A549 (cell line): Measurements from ENCODE around the gene PDLIM3. TPM values are rescaled to one million over a fixed set of nuclear protein-coding genes. Genes with fewer than 3 reads are reported as not detected.

Source experiments
- ATAC-seq, 2 experiments: fragments of 200-7000 bp in 1 of 2; fragments of >200 bp in 1 of 2; cut with Nextera tagmentation in 1 of 2; cut with Tn5 transposase in 1 of 2; 3 replicates each; pipeline versions ENCODE4 v1.8.0 to v1.9.1; 2018 to 2020; ENCODE audit warnings: mild to moderate bottlenecking in 1 of 2, moderate library complexity in 1 of 2
- CTCF ChIA-PET: fragments of 300-600 bp; sonication (Branson Sonifier 250); formaldehyde crosslinking; extraction: SDS; loops from one replicate; lab custom pipeline; 2021; ENCODE audit warnings: antibody characterized with exemption, inconsistent platforms; lab: Yijun Ruan, JAX
- POLR2A ChIA-PET: fragments of 350-600 bp; formaldehyde crosslinking; extraction: SDS; loops from one replicate; lab custom pipeline; 2021; ENCODE audit warnings: antibody characterized with exemption, inconsistent platforms; lab: Yijun Ruan, JAX
- DNase-seq, 2 experiments: peaks; one replicate each; pipeline versions ENCODE4 v3.0.0 to v3.0.0-alpha.2; 2011 to 2016; ENCODE audit warnings: low read depth in 1 of 2, low spot score in 1 of 2
- FAIRE-seq: peaks from 2 replicates; lab custom pipeline; 2011; peaks lifted over from hg19 to GRCh38; lab: Jason Lieb, UNC
- H3K27ac ChIP-seq, 2 experiments: fragments of >200 bp; sonication (Bioruptor Twin); formaldehyde crosslinking; 3 replicates each; pipeline ENCODE4 v1.5.1; 2016 to 2017
- H3K4me1 ChIP-seq: fragments of >200 bp; sonication (Bioruptor Twin); formaldehyde crosslinking; 3 replicates; pipeline ENCODE4 v1.6.1; 2016
- H3K4me2 ChIP-seq: fragments of >200 bp; sonication (Bioruptor Twin); formaldehyde crosslinking; 3 replicates; pipeline ENCODE4 v1.6.1; 2016
- H3K4me3 ChIP-seq: fragments of >200 bp; sonication (Bioruptor Twin); formaldehyde crosslinking; 3 replicates; pipeline ENCODE4 v1.5.1; 2016
- H3K9me3 ChIP-seq: fragments of >200 bp; sonication (Bioruptor Twin); formaldehyde crosslinking; 3 replicates; pipeline ENCODE4 v1.6.1; 2016
- CEBPB ChIP-seq, 2 experiments: fragments of >200 bp in 1 of 2; sonication (Bioruptor Twin) in 1 of 2; formaldehyde crosslinking in 1 of 2; IDR thresholded peaks; 2 replicates each; pipeline ENCODE4 v1.6.1; 2012 to 2016
- CHD4 ChIP-seq: fragments of 200-600 bp; sonication (generic); IDR thresholded peaks from 2 replicates; pipeline ENCODE4 v1.6.1; 2016; ENCODE audit warnings: antibody characterized with exemption, mild to moderate bottlenecking, borderline replicate concordance
- HEYL ChIP-seq: fragments of 250-450 bp; sonication (Bioruptor Pico); IDR thresholded peaks from 2 replicates; pipeline ENCODE4 v1.8.0; 2021; ENCODE audit warnings: mild to moderate bottlenecking, moderate library complexity
- HOXB5 ChIP-seq: fragments of 250-450 bp; sonication (Bioruptor Pico); IDR thresholded peaks from 2 replicates; pipeline ENCODE4 v1.5.0; 2020; ENCODE audit warnings: mild to moderate bottlenecking, moderate library complexity
- JUN ChIP-seq, 2 experiments: fragments of >200 bp; sonication (Bioruptor Twin); formaldehyde crosslinking; IDR thresholded peaks; 2 replicates in 1 of 2; 3 replicates in 1 of 2; pipeline ENCODE4 v1.6.1; 2016 to 2017
- JUNB ChIP-seq: fragments of >200 bp; sonication (Bioruptor Twin); formaldehyde crosslinking; IDR thresholded peaks from 2 replicates; pipeline ENCODE4 v1.6.1; 2016
- MAX ChIP-seq: IDR thresholded peaks from 2 replicates; pipeline ENCODE4 v1.6.1; 2012
- NPAS2 ChIP-seq: fragments of 250-450 bp; sonication (Bioruptor Pico); IDR thresholded peaks from 2 replicates; pipeline ENCODE4 v1.8.0; 2022; ENCODE audit warnings: mild to moderate bottlenecking, moderate library complexity, borderline replicate concordance
- NR3C1 ChIP-seq: fragments of >200 bp; sonication (Bioruptor Twin); formaldehyde crosslinking; IDR thresholded peaks from 3 replicates; pipeline ENCODE4 v1.6.1; 2017
- PHF8 ChIP-seq: fragments of 200-600 bp; sonication (generic); IDR thresholded peaks from 2 replicates; pipeline ENCODE4 v1.6.1; 2016; ENCODE audit warnings: low read depth, mild to moderate bottlenecking, antibody characterized with exemption, moderate library complexity, borderline replicate concordance
- TP53 ChIP-seq: fragments of 250-450 bp; sonication (Bioruptor Pico); IDR thresholded peaks from 2 replicates; pipeline ENCODE4 v1.5.0; 2021; ENCODE audit warnings: mild to moderate bottlenecking, moderate library complexity
- ZC3H11A ChIP-seq: fragments of 450-650 bp; IDR thresholded peaks from 2 replicates; pipeline ENCODE4 v1.6.1; 2014; ENCODE audit warnings: antibody characterized with exemption, mild to moderate bottlenecking
- ZFP36 ChIP-seq: fragments of 450-650 bp; IDR thresholded peaks from 2 replicates; pipeline ENCODE4 v1.6.1; 2014; ENCODE audit warnings: borderline replicate concordance; ENCODE audit not compliant: partially characterized antibody
- ZSCAN20 ChIP-seq: fragments of 250-450 bp; sonication (Bioruptor Pico); IDR thresholded peaks from 2 replicates; pipeline ENCODE4 v1.8.0; 2022; ENCODE audit warnings: mild to moderate bottlenecking, moderate library complexity
- WGBS: methylation state at CpG from one replicate; pipeline ENCODE4 v1.1.6; 2017; ENCODE audit errors: missing lambda C conversion rate; 5-methylcytosine and 5-hydroxymethylcytosine counted together
- polyA plus RNA-seq, 4 experiments: library from polyadenylated mRNA; depleted of rRNA in 3 of 4; stranded (reverse); fragments of >200 nt; fragmentation: RNase III in 1 of 4; extraction: RNeasy Plus Mini Kit Qiagen cat#74134 plus additional on column Dnase treatment in 1 of 4; gene quantifications; 2 replicates in 3 of 4; 3 replicates in 1 of 4; pipeline ENCODE4 v1.2.3, GENCODE V29; 2011 to 2017
- TF ChIP-seq, protein P1 (sequence below): fragments of 200-600 bp; sonication (generic); IDR thresholded peaks from 2 replicates; pipeline ENCODE4 v1.6.1; 2016; ENCODE audit warnings: antibody characterized with exemption, mild to moderate bottlenecking, moderate library complexity
- TF ChIP-seq, protein P2 (sequence below): fragments of >200 bp; sonication (Bioruptor Twin); formaldehyde crosslinking; IDR thresholded peaks from 3 replicates; pipeline ENCODE4 v1.6.1; 2016
- TF ChIP-seq, protein P3 (sequence below): fragments of 250-450 bp; sonication (Bioruptor Pico); IDR thresholded peaks from 2 replicates; pipeline ENCODE4 v1.5.0; 2020; ENCODE audit warnings: low read depth, mild to moderate bottlenecking, moderate library complexity

Gene PDLIM3
- polyA plus RNA-seq, 2 of the 4 experiments (the other 2 are of a cell fraction), result 0.18 to 0.37 TPM

DNA sequence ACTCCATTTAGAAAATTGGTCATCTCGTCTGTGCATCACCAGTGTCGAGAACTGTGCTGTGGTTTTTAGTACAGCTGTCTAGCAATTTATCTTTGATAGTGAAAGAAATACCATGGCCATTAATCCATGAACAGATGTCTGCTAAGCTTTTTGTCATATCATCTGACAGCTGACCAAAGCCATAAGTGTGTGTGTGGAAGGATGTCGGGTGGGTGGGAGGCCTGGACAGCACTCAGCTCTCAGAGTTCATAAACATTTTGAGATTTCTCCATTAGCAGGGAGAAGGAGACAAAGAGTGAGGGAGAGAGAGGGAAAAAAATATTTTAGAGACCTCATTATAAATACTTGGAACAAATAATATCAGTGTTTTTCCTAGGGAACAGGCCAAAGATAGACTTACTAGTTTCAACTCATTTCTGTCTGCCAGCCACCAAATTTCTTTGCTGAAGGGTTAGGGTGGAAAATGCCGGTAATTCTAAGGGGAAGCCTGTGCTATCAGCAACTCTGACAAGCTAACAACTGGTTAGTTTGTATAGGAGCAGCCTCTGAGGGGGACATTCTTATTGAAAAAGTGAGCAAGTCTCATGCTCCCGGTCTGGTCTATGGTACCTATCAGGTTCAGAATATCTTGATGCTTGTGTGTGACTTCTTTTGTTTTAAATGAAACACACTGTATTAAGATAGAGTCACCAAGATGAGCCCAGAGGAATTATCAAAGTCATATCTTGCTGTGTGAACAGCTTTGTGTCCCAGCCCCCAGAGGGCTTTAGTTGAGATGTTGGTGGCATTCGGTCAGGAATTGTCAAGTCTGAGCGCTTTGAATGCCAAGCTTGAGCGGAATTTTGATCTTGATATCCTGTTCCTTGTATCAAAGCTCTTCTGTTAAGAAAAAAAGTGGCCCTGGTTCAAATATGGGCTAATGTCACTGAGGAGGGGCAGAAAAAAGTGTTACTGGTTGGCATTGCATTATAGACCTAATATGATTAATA, 41.9 kb upstream of the PDLIM3 start:
- WGBS, result 80% methylated on average over 8 of the region's 8 CpGs
- CTCF ChIA-PET, result interaction anchor here (1.2 to 1.3 kb wide), 2 partner anchors 20 to 25 kb away, joined by 3 to 5 read pairs; no protein-coding TSS in a partner anchor
- Histone ChIP-seq H3K4me2 (no peak overlapping the region), H3K4me3 (no peak overlapping the region), H3K9me3 (no peaks in the 10 kb centered on the region), H3K27ac (no peak overlapping the region), H3K4me1 (peaks cover 5% of the 10 kb centered on the region; the same call in 1 of the 3 replicates)
- POLR2A ChIA-PET, result no interaction called here
- no peak for ATAC-seq
- no peak for FAIRE-seq
- DNase-seq, result no peak
- TF ChIP-seq ZC3H11A, result no peak
- TF ChIP-seq HOXB5 (CRISPR knock-in tag), result no peak
- no peak for TF ChIP-seq JUNB
- no peak for TF ChIP-seq PHF8
- TF ChIP-seq MAX, result no peak
- TF ChIP-seq, protein P1, sequence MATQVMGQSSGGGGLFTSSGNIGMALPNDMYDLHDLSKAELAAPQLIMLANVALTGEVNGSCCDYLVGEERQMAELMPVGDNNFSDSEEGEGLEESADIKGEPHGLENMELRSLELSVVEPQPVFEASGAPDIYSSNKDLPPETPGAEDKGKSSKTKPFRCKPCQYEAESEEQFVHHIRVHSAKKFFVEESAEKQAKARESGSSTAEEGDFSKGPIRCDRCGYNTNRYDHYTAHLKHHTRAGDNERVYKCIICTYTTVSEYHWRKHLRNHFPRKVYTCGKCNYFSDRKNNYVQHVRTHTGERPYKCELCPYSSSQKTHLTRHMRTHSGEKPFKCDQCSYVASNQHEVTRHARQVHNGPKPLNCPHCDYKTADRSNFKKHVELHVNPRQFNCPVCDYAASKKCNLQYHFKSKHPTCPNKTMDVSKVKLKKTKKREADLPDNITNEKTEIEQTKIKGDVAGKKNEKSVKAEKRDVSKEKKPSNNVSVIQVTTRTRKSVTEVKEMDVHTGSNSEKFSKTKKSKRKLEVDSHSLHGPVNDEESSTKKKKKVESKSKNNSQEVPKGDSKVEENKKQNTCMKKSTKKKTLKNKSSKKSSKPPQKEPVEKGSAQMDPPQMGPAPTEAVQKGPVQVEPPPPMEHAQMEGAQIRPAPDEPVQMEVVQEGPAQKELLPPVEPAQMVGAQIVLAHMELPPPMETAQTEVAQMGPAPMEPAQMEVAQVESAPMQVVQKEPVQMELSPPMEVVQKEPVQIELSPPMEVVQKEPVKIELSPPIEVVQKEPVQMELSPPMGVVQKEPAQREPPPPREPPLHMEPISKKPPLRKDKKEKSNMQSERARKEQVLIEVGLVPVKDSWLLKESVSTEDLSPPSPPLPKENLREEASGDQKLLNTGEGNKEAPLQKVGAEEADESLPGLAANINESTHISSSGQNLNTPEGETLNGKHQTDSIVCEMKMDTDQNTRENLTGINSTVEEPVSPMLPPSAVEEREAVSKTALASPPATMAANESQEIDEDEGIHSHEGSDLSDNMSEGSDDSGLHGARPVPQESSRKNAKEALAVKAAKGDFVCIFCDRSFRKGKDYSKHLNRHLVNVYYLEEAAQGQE, result no peak
- TF ChIP-seq TP53 (CRISPR knock-in tag), result no peak
- TF ChIP-seq CEBPB (IDR thresholded peaks at IDR 0.05), result no peak
- no peak for TF ChIP-seq ZFP36
- TF ChIP-seq NPAS2 (CRISPR knock-in tag), result no peak
- no peak for TF ChIP-seq NR3C1
- TF ChIP-seq HEYL, result no peak

GRCh38 chr4:185576314-185576961, 41.1 kb upstream of the PDLIM3 start:
- Histone ChIP-seq H3K9me3 (no peaks in the 10 kb centered on the region), H3K27ac (no peak overlapping the region), H3K4me2 (no peak overlapping the region)
- FAIRE-seq, result no peak
- ChIA-PET POLR2A (no interaction called here), CTCF (interaction anchor here (1.2 kb wide), 1 partner anchor 21 kb away, joined by 5 read pairs; no protein-coding TSS in a partner anchor)
- no peak for DNase-seq
- WGBS, result 80% methylated on average over 9 of the region's 9 CpGs
- no peak for ATAC-seq
- TF ChIP-seq CHD4 (no peak), ZSCAN20 (CRISPR knock-in tag) (no peak), HEYL (no peak), JUN (IDR thresholded peaks at IDR 0.05) (no peak)
- TF ChIP-seq, protein P2, sequence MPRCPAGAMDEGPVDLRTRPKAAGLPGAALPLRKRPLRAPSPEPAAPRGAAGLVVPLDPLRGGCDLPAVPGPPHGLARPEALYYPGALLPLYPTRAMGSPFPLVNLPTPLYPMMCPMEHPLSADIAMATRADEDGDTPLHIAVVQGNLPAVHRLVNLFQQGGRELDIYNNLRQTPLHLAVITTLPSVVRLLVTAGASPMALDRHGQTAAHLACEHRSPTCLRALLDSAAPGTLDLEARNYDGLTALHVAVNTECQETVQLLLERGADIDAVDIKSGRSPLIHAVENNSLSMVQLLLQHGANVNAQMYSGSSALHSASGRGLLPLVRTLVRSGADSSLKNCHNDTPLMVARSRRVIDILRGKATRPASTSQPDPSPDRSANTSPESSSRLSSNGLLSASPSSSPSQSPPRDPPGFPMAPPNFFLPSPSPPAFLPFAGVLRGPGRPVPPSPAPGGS, result no peak
- TF ChIP-seq, protein P3, sequence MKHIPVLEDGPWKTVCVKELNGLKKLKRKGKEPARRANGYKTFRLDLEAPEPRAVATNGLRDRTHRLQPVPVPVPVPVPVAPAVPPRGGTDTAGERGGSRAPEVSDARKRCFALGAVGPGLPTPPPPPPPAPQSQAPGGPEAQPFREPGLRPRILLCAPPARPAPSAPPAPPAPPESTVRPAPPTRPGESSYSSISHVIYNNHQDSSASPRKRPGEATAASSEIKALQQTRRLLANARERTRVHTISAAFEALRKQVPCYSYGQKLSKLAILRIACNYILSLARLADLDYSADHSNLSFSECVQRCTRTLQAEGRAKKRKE (CRISPR knock-in tag), result no peak
- TF ChIP-seq, all 56 proteins: peak for 0
- H3K4me1 ChIP-seq, result peaks cover 5% of the 10 kb centered on the region; the same call in 1 of the 3 replicates
- H3K4me3 ChIP-seq, result no peak overlapping the region
